GM12872 (cell line): Measurements from ENCODE around the gene PTGER3.

Experiments used
- TF ChIP-seq, protein P1 (sequence below): IDR thresholded peaks from 3 replicates; pipeline ENCODE4 v1.5.1; 2011; ENCODE audit warnings: low read depth, mild to moderate bottlenecking, low read length, moderate library complexity; ENCODE audit not compliant: insufficient read depth

The PTGER3 gene

DNA sequence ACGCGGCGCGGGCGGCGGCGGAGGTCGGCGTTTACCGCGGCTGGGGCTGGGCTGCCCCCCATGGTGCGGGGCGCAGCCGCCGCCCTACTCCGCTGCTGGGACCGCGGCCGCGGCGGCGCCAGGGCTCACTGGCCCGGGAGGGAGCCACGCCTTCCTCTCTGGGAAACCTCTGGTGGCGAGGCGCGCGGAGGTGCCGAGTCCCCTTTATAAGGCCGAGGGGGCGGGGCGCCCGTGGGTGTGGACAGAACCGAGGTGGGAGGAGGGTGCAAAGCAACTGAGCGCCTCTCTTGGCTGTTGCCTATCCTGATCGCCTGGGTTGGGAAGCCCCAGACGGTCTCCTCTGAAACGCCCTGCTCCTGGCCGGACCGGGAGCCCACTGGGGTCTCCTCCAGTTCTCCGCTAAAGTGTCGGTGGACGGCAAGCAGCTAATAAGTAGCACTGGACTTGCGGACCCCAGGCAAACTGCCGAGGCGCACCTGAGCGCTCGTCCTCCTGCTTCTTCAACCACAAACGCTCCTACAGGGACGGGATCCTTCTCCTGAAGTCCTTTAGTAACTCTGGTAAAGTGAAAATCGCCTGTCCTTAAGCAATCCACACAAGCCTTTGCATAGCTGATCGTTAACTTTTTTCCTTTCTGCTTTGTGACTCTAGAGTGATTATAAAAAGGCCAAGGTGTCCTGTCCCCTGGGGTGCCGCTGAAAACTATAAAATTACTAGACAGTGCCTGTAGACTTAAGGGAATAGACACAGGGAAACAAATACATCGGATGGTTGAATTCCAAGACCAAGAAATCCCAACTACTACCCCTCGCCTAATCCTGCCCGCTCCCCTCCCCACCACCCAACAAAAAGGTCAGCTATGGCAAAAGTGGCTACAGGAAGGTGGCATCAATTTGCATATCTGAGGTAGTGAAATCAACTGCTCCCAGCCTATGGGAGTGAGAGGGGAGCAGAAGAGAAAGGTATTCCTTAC is at the start of gene PTGER3:
Gene PTGER3, minus strand, starts transcription at position 182 of the 973 bp plus-strand sequence. CDS start 239 bp downstream, outside the sequence.
- TF ChIP-seq, protein P1, sequence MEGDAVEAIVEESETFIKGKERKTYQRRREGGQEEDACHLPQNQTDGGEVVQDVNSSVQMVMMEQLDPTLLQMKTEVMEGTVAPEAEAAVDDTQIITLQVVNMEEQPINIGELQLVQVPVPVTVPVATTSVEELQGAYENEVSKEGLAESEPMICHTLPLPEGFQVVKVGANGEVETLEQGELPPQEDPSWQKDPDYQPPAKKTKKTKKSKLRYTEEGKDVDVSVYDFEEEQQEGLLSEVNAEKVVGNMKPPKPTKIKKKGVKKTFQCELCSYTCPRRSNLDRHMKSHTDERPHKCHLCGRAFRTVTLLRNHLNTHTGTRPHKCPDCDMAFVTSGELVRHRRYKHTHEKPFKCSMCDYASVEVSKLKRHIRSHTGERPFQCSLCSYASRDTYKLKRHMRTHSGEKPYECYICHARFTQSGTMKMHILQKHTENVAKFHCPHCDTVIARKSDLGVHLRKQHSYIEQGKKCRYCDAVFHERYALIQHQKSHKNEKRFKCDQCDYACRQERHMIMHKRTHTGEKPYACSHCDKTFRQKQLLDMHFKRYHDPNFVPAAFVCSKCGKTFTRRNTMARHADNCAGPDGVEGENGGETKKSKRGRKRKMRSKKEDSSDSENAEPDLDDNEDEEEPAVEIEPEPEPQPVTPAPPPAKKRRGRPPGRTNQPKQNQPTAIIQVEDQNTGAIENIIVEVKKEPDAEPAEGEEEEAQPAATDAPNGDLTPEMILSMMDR, result no peak

DNA sequence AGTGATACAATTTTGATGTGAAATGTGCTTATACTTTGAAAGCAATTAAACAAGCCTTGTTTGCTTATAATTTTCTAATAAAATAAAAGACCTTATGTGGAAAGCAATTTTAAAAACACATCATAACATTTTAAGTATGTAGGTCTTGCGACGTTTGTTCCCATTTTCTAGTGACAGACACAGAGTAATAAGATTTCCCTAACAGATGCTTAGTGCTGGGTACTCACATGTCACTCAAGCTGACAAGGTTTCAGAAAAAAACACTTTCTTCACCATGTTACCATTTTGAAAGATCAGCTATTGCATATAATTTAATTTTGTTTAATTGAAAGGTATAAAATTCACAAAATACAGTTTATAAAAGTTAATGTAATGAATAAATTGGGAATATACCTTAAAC is 47.3 kb upstream of the PTGER3 start:
- TF ChIP-seq, protein P1, result no peak

DNA sequence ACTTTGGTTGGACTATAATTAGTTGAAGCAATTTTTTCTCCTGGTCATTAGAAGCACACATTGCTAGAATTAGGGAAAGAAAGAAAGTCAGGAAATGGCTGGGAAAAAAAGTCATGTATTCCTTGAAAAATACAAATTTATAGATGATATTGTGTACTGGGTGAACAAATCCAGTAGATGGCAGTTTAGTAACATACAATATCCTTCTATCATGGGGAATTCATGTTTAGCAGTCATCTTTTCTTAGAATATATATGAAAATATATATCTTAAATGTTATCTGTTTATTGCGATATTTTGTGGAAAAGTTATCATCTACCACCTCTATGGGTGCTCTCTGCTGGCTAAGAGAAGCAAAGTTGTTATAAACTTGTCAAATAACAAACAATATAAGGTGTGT is 46.3 kb upstream of the PTGER3 start:
- TF ChIP-seq, protein P1, result no peak

DNA sequence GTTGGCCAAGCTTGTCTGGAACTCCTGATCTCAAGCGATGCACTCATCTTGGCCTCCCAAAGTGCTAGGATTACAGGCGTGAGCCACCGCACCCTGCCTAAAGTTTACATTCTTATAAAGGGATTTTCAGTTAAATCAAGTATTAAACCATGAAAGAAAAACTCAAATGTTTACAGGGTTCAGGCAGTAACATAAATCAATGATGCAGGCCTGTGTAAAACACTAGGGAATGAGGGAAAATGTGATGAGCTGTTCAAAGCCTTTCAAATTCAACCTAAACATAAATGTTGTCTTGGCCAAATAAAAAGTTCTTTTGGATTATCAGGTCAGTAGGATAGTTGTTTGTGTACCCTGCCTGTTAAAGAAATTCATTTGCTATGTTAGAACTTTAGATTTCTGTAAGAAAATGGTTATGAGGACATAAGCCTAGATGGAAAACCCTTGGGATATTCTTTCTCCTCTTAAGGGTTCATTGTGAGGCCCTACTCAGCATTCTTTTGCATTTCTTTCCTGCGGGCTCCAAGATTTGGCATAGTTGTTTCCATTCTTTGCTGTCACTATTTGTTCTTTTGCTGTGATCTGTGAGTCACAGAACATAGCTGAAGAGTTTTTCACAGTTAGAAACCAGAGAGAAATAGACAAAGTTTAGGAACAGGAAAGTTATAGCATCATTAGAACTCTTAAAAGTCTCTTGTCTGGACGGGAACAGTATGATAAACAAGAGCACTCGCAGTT is 42.1 kb upstream of the PTGER3 start:
- TF ChIP-seq, protein P1, result no peak

DNA sequence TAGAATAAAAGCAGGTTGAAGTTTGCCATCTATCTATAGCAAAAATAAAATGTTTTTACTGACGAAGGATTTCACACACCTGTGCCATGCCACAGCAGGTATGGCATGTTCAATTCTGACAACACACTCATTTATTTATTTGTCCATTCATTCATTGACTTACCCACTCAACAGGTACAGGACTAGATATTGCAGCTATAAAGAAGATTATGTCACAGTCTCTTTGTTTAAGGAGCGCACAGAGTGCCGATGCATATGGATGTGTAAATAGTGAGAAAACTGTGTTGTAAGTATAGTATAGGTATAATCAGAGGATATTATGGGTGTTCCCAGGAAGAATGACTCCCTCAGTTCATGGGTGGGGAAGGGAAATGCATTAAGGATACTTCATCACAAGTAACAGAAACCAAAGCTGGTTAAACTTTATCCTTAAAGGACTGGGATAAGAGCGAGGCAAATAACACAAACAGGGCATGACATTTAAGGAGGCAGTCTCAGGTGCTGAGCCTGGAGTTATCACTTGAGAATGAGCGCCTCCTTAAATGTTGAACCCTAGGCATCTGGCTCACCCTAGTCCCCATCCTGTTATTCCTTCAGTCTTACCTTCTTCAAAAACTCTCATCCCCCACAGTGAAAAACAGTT is 41.1 kb upstream of the PTGER3 start:
- TF ChIP-seq, protein P1, result no peak

DNA sequence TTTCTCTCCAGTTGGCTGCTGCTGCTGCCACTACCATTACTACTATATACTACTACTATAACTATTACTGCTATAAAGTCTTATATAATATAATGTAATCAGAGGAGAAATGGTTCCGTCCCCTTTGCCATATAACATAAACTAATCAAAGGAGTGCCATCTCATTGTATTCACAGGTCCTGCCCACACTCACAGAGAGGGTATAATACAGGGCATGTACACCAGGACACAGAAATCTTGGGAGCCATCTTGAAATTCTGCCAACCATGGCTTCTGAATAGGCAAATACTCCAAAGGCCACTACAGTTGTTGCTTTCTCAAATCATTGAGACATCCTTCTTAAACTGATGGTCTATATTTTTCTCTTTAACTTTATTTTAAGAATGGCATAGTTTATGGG is 40.1 kb upstream of the PTGER3 start:
- TF ChIP-seq, protein P1, result no peak

DNA sequence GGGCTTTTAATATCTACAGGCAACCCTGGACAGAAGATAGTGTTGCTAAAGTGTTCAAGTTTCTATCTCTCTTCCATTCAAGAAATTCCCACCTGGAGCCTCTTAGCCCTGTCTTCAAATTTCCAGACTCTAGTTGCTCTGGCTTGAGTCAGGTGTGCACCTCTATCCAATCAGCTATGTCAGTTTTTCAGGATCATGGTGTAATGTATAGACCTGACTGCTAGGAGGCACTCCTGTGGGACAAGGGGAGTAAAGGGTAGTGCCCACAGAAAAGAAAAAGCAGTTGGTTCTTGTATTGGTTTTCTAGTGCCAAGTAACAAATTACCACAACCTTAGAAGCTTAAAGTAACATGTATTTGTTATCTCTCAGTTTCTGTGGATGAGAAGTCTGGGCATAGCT is 39.4 kb upstream of the PTGER3 start:
- TF ChIP-seq, protein P1, result no peak
